HG03064 (cell line): ENCODE results near the gene C7orf57.
"Not testable (repeated sequence)": the region's sequence is repeated elsewhere in the genome, so short reads cannot be mapped to it uniquely, and the experiment has no call there.

Experiments
- ATAC-seq: cut with Tn5 transposase; IDR thresholded peaks from one replicate; pipeline ENCODE4 v1.9.1; 2021; ENCODE audit warnings: low read depth; ENCODE audit not compliant: unreplicated experiment

The C7orf57 gene

GRCh38 chr7:48033922-48034321 lies 1.4 kb upstream of the C7orf57 start:
- ATAC-seq: no peak

GRCh38 chr7:48035967-48036478 lies 680 bp downstream of the C7orf57 start:
- no peak for ATAC-seq

GRCh38 chr7:48038815-48039506 lies 3.6 kb downstream of the C7orf57 start:
- no peak for ATAC-seq

GRCh38 chr7:48040944-48041652 lies 5.8 kb downstream of the C7orf57 start:
- no peak for ATAC-seq

- no peak for ATAC-seq
Measured at GRCh38 chr7:48041653-48041970, 6.3 kb downstream of the C7orf57 start.

- no peak for ATAC-seq
Measured at GRCh38 chr7:48042216-48042615, 6.9 kb downstream of the C7orf57 start.

- ATAC-seq: no peak
Measured at GRCh38 chr7:48042636-48043035, 7.3 kb downstream of the C7orf57 start.

GRCh38 chr7:48045195-48045765 lies 9.9 kb downstream of the C7orf57 start:
- ATAC-seq: no peak

- no peak for ATAC-seq
Measured at GRCh38 chr7:48046458-48046857, 11.1 kb downstream of the C7orf57 start.

GRCh38 chr7:48048113-48048512 lies 12.8 kb downstream of the C7orf57 start:
- ATAC-seq: no peak

GRCh38 chr7:48049850-48050249 lies 14.5 kb downstream of the C7orf57 start:
- no peak for ATAC-seq

- ATAC-seq: no peak
Measured at GRCh38 chr7:48052748-48053147, 17.4 kb downstream of the C7orf57 start.

GRCh38 chr7:48053736-48054135 lies 18.4 kb downstream of the C7orf57 start:
- ATAC-seq: no peak

- no peak for ATAC-seq
Measured at GRCh38 chr7:48058990-48059389, 23.6 kb downstream of the C7orf57 start.

- no peak for ATAC-seq
Measured at GRCh38 chr7:48059706-48060105, 24.4 kb downstream of the C7orf57 start.

GRCh38 chr7:48063985-48064384 lies 28.6 kb downstream of the C7orf57 start:
- no peak for ATAC-seq

- no peak for ATAC-seq
Measured at GRCh38 chr7:48067475-48067874, 32.1 kb downstream of the C7orf57 start.

GRCh38 chr7:48074204-48074654 lies 38.9 kb downstream of the C7orf57 start:
- ATAC-seq: no peak

- ATAC-seq: no peak
Measured at GRCh38 chr7:48077423-48077822, 42.1 kb downstream of the C7orf57 start.

GRCh38 chr7:48078470-48078869 lies 43.1 kb downstream of the C7orf57 start:
- no peak for ATAC-seq

- ATAC-seq: not testable (repeated sequence)
Measured at GRCh38 chr7:48082378-48082777, 47.0 kb downstream of the C7orf57 start.
